ENCODE measurements around the gene USP50.

Gene USP50

GRCh38 chr15:50471072-50471471, 75.4 kb downstream of the USP50 start:
- peaks cover 14% of the 10 kb centered on the region; the same call in 1 of the 2 replicates for H3K36me3 ChIP-seq (ENCODE audit: insufficient read depth, low read length)
- no peak overlapping the region for H3K4me3 ChIP-seq (ENCODE audit: low read depth, low read length)

GRCh38 chr15:50463423-50464358, 82.8 kb downstream of the USP50 start:
- H3K36me3 ChIP-seq (ENCODE audit: insufficient read depth, low read length): peaks cover 6% of the 10 kb centered on the region
- peak overlapping the region; percentile 4; the same call in 1 of the 2 replicates for H3K27ac ChIP-seq (ENCODE audit: low read depth, low read length)

More at GRCh38 chr15:50471072-50471471, 75.4 kb downstream of the USP50 start:
- Histone ChIP-seq H3K79me2 (ENCODE audit: control insufficient read depth, insufficient read depth, low read length, unreplicated experiment) (no peaks in the 10 kb centered on the region), H3K27ac (ENCODE audit: low read depth, low read length) (no peak overlapping the region), H2AFZ (ENCODE audit: low read length, unreplicated experiment) (no peak overlapping the region), H3K27me3 (ENCODE audit: insufficient read depth, low read length) (no peaks in the 10 kb centered on the region), H3K4me1 (ENCODE audit: control insufficient read depth, insufficient read depth, low read length, unreplicated experiment) (no peaks in the 10 kb centered on the region)

GRCh38 chr15:50458348-50459112, 87.9 kb downstream of the USP50 start:
- H3K4me3 ChIP-seq (ENCODE audit: low read depth, low read length): no peak overlapping the region
- H2AFZ ChIP-seq (ENCODE audit: low read length, unreplicated experiment): no peak overlapping the region
- peaks cover 12% of the 10 kb centered on the region for H3K36me3 ChIP-seq (ENCODE audit: insufficient read depth, low read length)
- no peaks in the 10 kb centered on the region for H3K27me3 ChIP-seq (ENCODE audit: insufficient read depth, low read length)
- no peak overlapping the region for H3K27ac ChIP-seq (ENCODE audit: low read depth, low read length)
- peaks cover 5% of the 10 kb centered on the region for H3K79me2 ChIP-seq (ENCODE audit: control insufficient read depth, insufficient read depth, low read length, unreplicated experiment)
- H3K4me1 ChIP-seq (ENCODE audit: control insufficient read depth, insufficient read depth, low read length, unreplicated experiment): peaks cover 4% of the 10 kb centered on the region

More at GRCh38 chr15:50463423-50464358, 82.8 kb downstream of the USP50 start:
- Histone ChIP-seq H3K27me3 (ENCODE audit: insufficient read depth, low read length) (no peaks in the 10 kb centered on the region), H3K4me1 (ENCODE audit: control insufficient read depth, insufficient read depth, low read length, unreplicated experiment) (peaks cover 13% of the 10 kb centered on the region), H3K4me3 (ENCODE audit: low read depth, low read length) (no peak overlapping the region), H3K79me2 (ENCODE audit: control insufficient read depth, insufficient read depth, low read length, unreplicated experiment) (no peaks in the 10 kb centered on the region), H2AFZ (ENCODE audit: low read length, unreplicated experiment) (no peak overlapping the region)

DNA sequence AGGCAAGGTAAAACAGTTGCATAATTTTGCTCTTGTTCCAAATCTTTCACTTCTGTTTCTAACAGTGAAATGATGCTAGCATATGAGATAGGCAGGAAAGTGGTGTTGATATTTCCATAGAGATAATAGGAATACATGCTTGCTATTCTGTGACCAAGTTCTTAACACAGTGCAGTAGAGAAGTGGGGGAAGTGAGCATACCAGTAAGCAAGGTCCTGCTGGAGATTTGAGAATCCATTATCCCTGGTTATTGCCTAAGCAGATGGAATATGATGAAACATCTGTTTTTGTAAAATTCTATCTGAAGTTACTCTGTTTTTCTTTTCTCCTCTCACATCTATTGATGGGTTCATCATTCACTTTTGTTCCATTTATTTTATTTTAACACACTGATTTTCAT, 93.5 kb downstream of the USP50 start:
- Histone ChIP-seq H3K4me1 (ENCODE audit: control insufficient read depth, insufficient read depth, low read length, unreplicated experiment) (peaks cover 15% of the 10 kb centered on the region), H3K36me3 (ENCODE audit: insufficient read depth, low read length) (peaks cover 5% of the 10 kb centered on the region), H3K4me3 (ENCODE audit: low read depth, low read length) (no peak overlapping the region), H3K27ac (ENCODE audit: low read depth, low read length) (no peak overlapping the region), H3K27me3 (ENCODE audit: insufficient read depth, low read length) (no peaks in the 10 kb centered on the region), H3K79me2 (ENCODE audit: control insufficient read depth, insufficient read depth, low read length, unreplicated experiment) (peaks cover 5% of the 10 kb centered on the region), H2AFZ (ENCODE audit: low read length, unreplicated experiment) (no peak overlapping the region)

Measured in ACC112 (cell line).